ENCODE data around the gene DDI2. TPM values are rescaled to one million over a fixed set of nuclear protein-coding genes. Genes with fewer than 3 reads are reported as not detected.
"Not testable (repeated sequence)": the region's sequence is repeated elsewhere in the genome, so short reads cannot be mapped to it uniquely, and the experiment has no call there.

The DDI2 gene
- total RNA-seq, 1 donor from 2014 or later = 22.5 TPM

GRCh38 chr1:15603050-15603965 is 13.9 kb upstream of the DDI2 start:
- Histone ChIP-seq H3K4me1 (peaks cover 35% of the 10 kb centered on the region), H3K9me3 (replicated peaks) (no peaks in the 10 kb centered on the region), H3K27ac (replicated peaks) (peak overlapping the region; percentile 87), H3K36me3 (no peaks in the 10 kb centered on the region), H3K27me3 (ENCODE audit: low read depth) (no peaks in the 10 kb centered on the region), H3K4me3 (peak overlapping the region; percentile 73)
- DNase-seq = peak; percentile 97
- intact Hi-C loops (cut with micrococcal nuclease) = loop anchor here (10.0 kb wide), 1 partner anchor 59 kb away; no protein-coding TSS in a partner anchor
- TF ChIP-seq CTCF (IDR thresholded peaks at IDR 0.05; ENCODE audit: borderline replicate concordance) = no peak

- intact Hi-C loops (cut with micrococcal nuclease) = loop anchor here (10.0 kb wide), 1 partner anchor 59 kb away; no protein-coding TSS in a partner anchor
- H3K9me3 ChIP-seq (replicated peaks); H3K36me3 ChIP-seq; DNase-seq; H3K27me3 ChIP-seq (ENCODE audit: low read depth): not testable (repeated sequence)
- peak overlapping the region; percentile 87 for H3K27ac ChIP-seq (replicated peaks)
- peaks cover 29% of the 10 kb centered on the region for H3K4me1 ChIP-seq
- H3K4me3 ChIP-seq = peak overlapping the region; percentile 73
Observed at GRCh38 chr1:15603966-15604282, 13.3 kb upstream of the DDI2 start.

GRCh38 chr1:15604400-15604799 is 12.9 kb upstream of the DDI2 start:
- intact Hi-C loops (cut with micrococcal nuclease) = loop anchor here (10.0 kb wide), 1 partner anchor 60 kb away; no protein-coding TSS in a partner anchor
- H3K4me1 ChIP-seq = peaks cover 28% of the 10 kb centered on the region
- not testable (repeated sequence) for DNase-seq; H3K36me3 ChIP-seq; H3K27me3 ChIP-seq (ENCODE audit: low read depth); H3K4me3 ChIP-seq; H3K9me3 ChIP-seq (replicated peaks); H3K27ac ChIP-seq (replicated peaks)

- Histone ChIP-seq H3K36me3 (no peaks in the 10 kb centered on the region), H3K9me3 (replicated peaks) (peaks cover 4% of the 10 kb centered on the region), H3K4me1 (peaks cover 28% of the 10 kb centered on the region), H3K27ac (replicated peaks) (no peak overlapping the region), H3K4me3 (no peak overlapping the region), H3K27me3 (ENCODE audit: low read depth) (no peaks in the 10 kb centered on the region)
- intact Hi-C loops (cut with micrococcal nuclease) = loop anchor here (10.0 kb wide), 1 partner anchor 61 kb away; no protein-coding TSS in a partner anchor
- DNase-seq = no peak
- no peak for TF ChIP-seq CTCF (IDR thresholded peaks at IDR 0.05; ENCODE audit: borderline replicate concordance)
Observed at GRCh38 chr1:15605398-15606383, 11.6 kb upstream of the DDI2 start.

- H3K4me3 ChIP-seq = no peak overlapping the region
- H3K9me3 ChIP-seq (replicated peaks) = peaks cover 4% of the 10 kb centered on the region
- H3K27me3 ChIP-seq (ENCODE audit: low read depth) = no peaks in the 10 kb centered on the region
- no peak for TF ChIP-seq CTCF (IDR thresholded peaks at IDR 0.05; ENCODE audit: borderline replicate concordance)
- DNase-seq = no peak
- H3K4me1 ChIP-seq = no peaks in the 10 kb centered on the region
- no peaks in the 10 kb centered on the region for H3K36me3 ChIP-seq
- intact Hi-C loops (cut with micrococcal nuclease) = loop anchor here (10.0 kb wide), 1 partner anchor 65 kb away; no protein-coding TSS in a partner anchor
- H3K27ac ChIP-seq (replicated peaks) = no peak overlapping the region
Observed at GRCh38 chr1:15609631-15610030, 7.6 kb upstream of the DDI2 start.

GRCh38 chr1:15610167-15610566 is 7.1 kb upstream of the DDI2 start:
- Histone ChIP-seq H3K36me3 (no peaks in the 10 kb centered on the region), H3K27me3 (ENCODE audit: low read depth) (no peaks in the 10 kb centered on the region), H3K4me3 (no peak overlapping the region), H3K9me3 (replicated peaks) (peaks cover 4% of the 10 kb centered on the region), H3K27ac (replicated peaks) (no peak overlapping the region), H3K4me1 (no peaks in the 10 kb centered on the region)
- intact Hi-C loops (cut with micrococcal nuclease) = no loop called here
- DNase-seq = no peak
- no peak for TF ChIP-seq CTCF (IDR thresholded peaks at IDR 0.05; ENCODE audit: borderline replicate concordance)
